H1 (cell line): ENCODE data around the gene TNNT3.

Experiments used
- ATF2 ChIP-seq: IDR thresholded peaks from 2 replicates; pipeline ENCODE4 v1.6.1; 2012; ENCODE audit warnings: low read length, inconsistent platforms
- ATF3 ChIP-seq: IDR thresholded peaks from 2 replicates; pipeline ENCODE4 v1.6.1; 2011; ENCODE audit warnings: low read depth, mild to moderate bottlenecking, low read length; ENCODE audit not compliant: insufficient read depth
- CREB1 ChIP-seq: IDR thresholded peaks from 2 replicates; pipeline ENCODE4 v1.6.1; 2012; ENCODE audit warnings: inconsistent platforms
- CTCF ChIP-seq, 3 experiments: IDR thresholded peaks; 1 replicate in 2 of 3; 2 replicates in 1 of 3; pipeline versions ENCODE4 v1.5.1 to v1.6.1; 2011; ENCODE audit warnings: low read length in 3 of 3, mild to moderate bottlenecking in 3 of 3, inconsistent platforms in 2 of 3, low read depth in 1 of 3, moderate library complexity in 1 of 3; ENCODE audit not compliant: insufficient read depth in 1 of 3; ENCODE audit errors: control extremely low read depth in 1 of 3
- GABPA ChIP-seq: IDR thresholded peaks from 2 replicates; pipeline ENCODE4 v1.6.1; 2011; ENCODE audit warnings: mild to moderate bottlenecking, low read length, moderate library complexity, borderline replicate concordance; ENCODE audit not compliant: insufficient read depth
- JUN ChIP-seq: IDR thresholded peaks from 2 replicates; pipeline ENCODE4 v1.6.1; 2011; ENCODE audit warnings: low read depth, mild to moderate bottlenecking, improper control_type of control experiment, low read length
- MAFK ChIP-seq: IDR thresholded peaks from 2 replicates; pipeline ENCODE4 v1.6.1; 2012; ENCODE audit warnings: low read depth, mild to moderate bottlenecking, improper control_type of control experiment, low read length
- POLR2A ChIP-seq, 2 experiments: IDR thresholded peaks; 1 replicate in 1 of 2; 2 replicates in 1 of 2; pipeline ENCODE4 v1.6.1; 2011; ENCODE audit warnings: low read depth in 2 of 2, low read length in 2 of 2, mild to moderate bottlenecking in 2 of 2; ENCODE audit errors: control extremely low read depth in 1 of 2
- POLR2AphosphoS5 ChIP-seq: IDR thresholded peaks from 2 replicates; pipeline ENCODE4 v1.6.1; 2011; ENCODE audit warnings: low read depth, low read length
- SIX5 ChIP-seq: IDR thresholded peaks from 2 replicates; pipeline ENCODE4 v1.6.1; 2011; ENCODE audit warnings: mild to moderate bottlenecking, low read depth, low read length
- SP2 ChIP-seq: IDR thresholded peaks from 2 replicates; pipeline ENCODE4 v1.6.1; 2012; ENCODE audit warnings: mild to moderate bottlenecking, low read length, inconsistent platforms
- USF2 ChIP-seq: IDR thresholded peaks from 2 replicates; pipeline ENCODE4 v1.6.1; 2011; ENCODE audit warnings: low read length, improper control_type of control experiment
- ZNF274 ChIP-seq: IDR thresholded peaks from 2 replicates; pipeline ENCODE4 v1.7.0; 2012; ENCODE audit warnings: low read length, borderline replicate concordance; ENCODE audit errors: extremely low read depth

- TF ChIP-seq CREB1 (no peak), MAFK (no peak), USF2 (no peak), SIX5 (no peak), ZNF274 (no peak), CTCF (IDR thresholded peaks at IDR 0.05; ENCODE audit: control extremely low read depth in 1 of 3, insufficient read depth in 1 of 3, low read depth in 1 of 3, low read length in 3 of 3) (no peak), ATF2 (no peak), SP2 (no peak), POLR2A (IDR thresholded peaks at IDR 0.05; ENCODE audit: control extremely low read depth in 1 of 2, low read depth in 2 of 2, low read length in 2 of 2) (no peak), GABPA (no peak), POLR2AphosphoS5 (no peak), JUN (no peak), ATF3 (no peak)
Observed at GRCh38 chr11:1942558-1943260, 23.2 kb downstream of the TNNT3 start.
